Osteocyte (in vitro differentiated cells): ENCODE results near the gene MRPL39. TPM values are rescaled to one million over a fixed set of nuclear protein-coding genes. Genes with fewer than 3 reads are reported as not detected.

Experiments
- DNase-seq: peaks from one replicate; pipeline ENCODE4 v3.0.0; 2021; ENCODE audit warnings: mixed read lengths; ENCODE audit not compliant: unreplicated experiment; ENCODE audit errors: extremely low spot score
- H3K27ac Mint-ChIP-seq: one replicate; pipeline ENCODE4 v1.8.0; 2021; ENCODE audit warnings: mild to moderate bottlenecking, mixed read lengths; ENCODE audit not compliant: unreplicated experiment
- H3K27me3 Mint-ChIP-seq: one replicate; pipeline ENCODE4 v1.8.0; 2021; ENCODE audit warnings: mixed read lengths; ENCODE audit not compliant: unreplicated experiment
- H3K36me3 Mint-ChIP-seq: one replicate; pipeline ENCODE4 v1.8.0; 2021; ENCODE audit warnings: mixed read lengths; ENCODE audit not compliant: unreplicated experiment
- H3K4me1 Mint-ChIP-seq: one replicate; pipeline ENCODE4 v1.8.0; 2021; ENCODE audit warnings: mixed read lengths; ENCODE audit not compliant: unreplicated experiment
- H3K4me3 Mint-ChIP-seq: one replicate; pipeline ENCODE4 v1.8.0; 2021; ENCODE audit warnings: mild to moderate bottlenecking, moderate library complexity, mixed read lengths; ENCODE audit not compliant: unreplicated experiment
- H3K9me3 Mint-ChIP-seq: one replicate; pipeline ENCODE4 v1.8.0; 2021; ENCODE audit warnings: mixed read lengths; ENCODE audit not compliant: unreplicated experiment
- CTCF ChIP-seq: fragments of 200-600 bp; sonication (generic); IDR thresholded peaks from 2 replicates; pipeline ENCODE4 v1.5.0; 2021; ENCODE audit warnings: antibody characterized with exemption, mild to moderate bottlenecking, moderate library complexity
- total RNA-seq: library from RNA; stranded (reverse); gene quantifications from 2 replicates; pipeline ENCODE4 v1.2.1, GENCODE V29; 2021

The MRPL39 gene
- total RNA-seq, 1 donor from 2014 or later: 24.3 TPM

DNA sequence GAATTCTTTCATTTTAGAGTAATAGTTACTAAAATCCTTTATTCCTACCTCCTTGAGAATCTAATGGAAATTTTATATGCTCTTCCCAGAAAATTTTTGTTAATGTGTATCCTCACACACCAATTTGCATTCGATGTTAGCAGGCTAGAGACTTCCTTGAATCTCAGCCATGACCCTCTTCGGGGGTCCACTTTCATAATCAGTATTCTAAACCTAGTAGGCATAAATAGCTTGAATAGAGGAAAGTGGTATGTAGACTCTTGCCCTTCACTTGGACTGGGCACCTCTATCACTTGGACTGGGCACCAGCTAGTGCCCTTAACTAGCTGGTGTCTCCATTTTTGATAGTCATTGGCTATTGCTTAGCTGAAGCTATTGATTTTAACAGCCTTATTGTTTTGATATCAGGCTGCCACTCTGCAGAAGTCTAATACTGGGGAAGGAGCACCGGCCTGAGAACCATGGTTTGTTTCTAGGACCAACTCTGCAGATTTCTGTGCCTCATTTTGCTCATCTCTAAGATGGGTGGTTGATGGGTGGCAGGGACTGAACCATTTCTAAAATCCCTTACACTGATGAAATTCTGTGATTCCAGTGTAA lies 42.8 kb downstream of the MRPL39 start:
- Mint-ChIP-seq H3K27me3 (no peaks in the 10 kb centered on the region), H3K4me1 (peaks cover 26% of the 10 kb centered on the region), H3K4me3 (no peak overlapping the region), H3K27ac (no peak overlapping the region), H3K36me3 (no peaks in the 10 kb centered on the region), H3K9me3 (no peaks in the 10 kb centered on the region)
- no peak for TF ChIP-seq CTCF
- DNase-seq: no peak

GRCh38 chr21:25563361-25564116 lies 43.7 kb downstream of the MRPL39 start:
- no peaks in the 10 kb centered on the region for H3K9me3 Mint-ChIP-seq
- peaks cover 25% of the 10 kb centered on the region for H3K4me1 Mint-ChIP-seq
- TF ChIP-seq CTCF: no peak
- no peaks in the 10 kb centered on the region for H3K36me3 Mint-ChIP-seq
- no peak overlapping the region for H3K27ac Mint-ChIP-seq
- no peak overlapping the region for H3K4me3 Mint-ChIP-seq
- DNase-seq: no peak
- H3K27me3 Mint-ChIP-seq: no peaks in the 10 kb centered on the region

DNA sequence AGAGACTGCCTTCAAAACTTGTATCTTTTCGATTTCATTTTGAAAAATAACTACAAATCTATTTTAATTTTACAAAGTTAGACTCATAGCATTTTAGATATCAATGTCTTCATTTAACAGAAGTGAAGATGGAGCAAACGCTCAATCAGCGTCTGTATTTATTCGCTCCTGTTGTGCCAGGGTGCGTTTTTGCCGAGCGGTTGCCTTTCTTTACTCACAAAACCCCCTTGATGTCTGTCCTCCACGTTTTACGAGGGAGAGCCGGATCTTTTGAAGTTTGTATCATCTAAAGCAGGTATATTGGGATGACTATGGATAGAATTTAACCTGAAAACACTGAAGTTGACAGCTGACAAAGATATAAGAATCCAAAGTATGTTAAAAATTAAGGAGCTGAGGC lies 44.6 kb downstream of the MRPL39 start:
- no peaks in the 10 kb centered on the region for H3K9me3 Mint-ChIP-seq
- TF ChIP-seq CTCF: no peak
- peaks cover 17% of the 10 kb centered on the region for H3K4me1 Mint-ChIP-seq
- H3K36me3 Mint-ChIP-seq: no peaks in the 10 kb centered on the region
- H3K27me3 Mint-ChIP-seq: no peaks in the 10 kb centered on the region
- DNase-seq: no peak
- H3K4me3 Mint-ChIP-seq: peak overlapping the region; percentile 78
- peak overlapping the region; percentile 34 for H3K27ac Mint-ChIP-seq

- H3K36me3 Mint-ChIP-seq: no peaks in the 10 kb centered on the region
- TF ChIP-seq CTCF: peak; percentile 44
- peak overlapping the region; percentile 78 for H3K4me3 Mint-ChIP-seq
- peak overlapping the region; percentile 67 for H3K27ac Mint-ChIP-seq
- H3K4me1 Mint-ChIP-seq: peaks cover 13% of the 10 kb centered on the region
- no peaks in the 10 kb centered on the region for H3K9me3 Mint-ChIP-seq
- peak; percentile 87 for DNase-seq
- no peaks in the 10 kb centered on the region for H3K27me3 Mint-ChIP-seq
These were observed 45.3 kb downstream of the MRPL39 start for GRCh38 chr21:25561668-25562641.
